Testis (tissue), 2 donors: Measurements from ENCODE around the gene CD81.

Experiments
- POLR2A ChIP-seq: fragments of 450-650 bp; IDR thresholded peaks from one replicate; pipeline ENCODE4 v1.6.1; 2017; ENCODE audit warnings: antibody characterized with exemption, mild to moderate bottlenecking, moderate library complexity
- TF ChIP-seq, protein P1 (sequence below), 3 experiments: fragments of 450-650 bp in 2 of 3; fragments of 200-600 bp in 1 of 3; sonication (generic) in 1 of 3; IDR thresholded peaks; one replicate each; pipeline ENCODE4 v1.5.1; 2016 to 2019; ENCODE audit warnings: antibody characterized with exemption in 3 of 3, mild to moderate bottlenecking in 2 of 3, moderate library complexity in 1 of 3

DNA sequence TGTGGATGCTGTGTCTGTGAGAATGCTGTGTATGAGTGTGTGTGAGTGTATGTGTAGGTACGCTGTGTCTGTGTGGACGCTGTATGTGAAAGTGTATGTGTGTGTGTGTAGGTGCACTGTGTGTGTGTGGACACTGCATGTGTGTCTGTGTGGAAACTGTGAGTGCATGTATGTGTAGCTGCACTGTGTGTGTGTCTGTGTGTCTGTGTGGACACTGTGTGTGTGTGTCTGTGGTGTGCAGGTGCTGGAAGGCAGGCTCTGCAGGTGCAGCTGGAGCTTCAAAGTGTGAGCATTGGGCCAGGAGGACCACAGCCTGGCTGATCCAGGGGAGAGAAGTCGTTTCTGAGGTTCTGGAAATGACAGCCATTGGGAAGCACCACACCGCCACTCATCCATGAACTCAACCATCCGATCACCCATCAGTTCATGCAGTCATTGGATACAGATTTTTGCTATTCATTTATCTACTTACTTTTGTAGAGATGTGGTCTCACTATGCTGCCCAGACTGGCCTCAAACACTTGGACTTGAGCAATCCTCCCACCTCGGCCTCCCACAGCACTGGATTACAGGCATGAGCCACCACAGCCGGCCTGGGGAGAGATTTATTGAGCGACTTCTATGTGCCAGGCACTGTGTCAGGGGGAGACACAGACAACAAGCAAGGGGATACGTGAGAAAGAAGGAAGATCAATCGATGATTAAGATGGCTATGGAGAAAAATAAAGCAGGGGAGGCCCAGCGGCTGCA, 57.6 kb downstream of the CD81 start:
- TF ChIP-seq, protein P1, sequence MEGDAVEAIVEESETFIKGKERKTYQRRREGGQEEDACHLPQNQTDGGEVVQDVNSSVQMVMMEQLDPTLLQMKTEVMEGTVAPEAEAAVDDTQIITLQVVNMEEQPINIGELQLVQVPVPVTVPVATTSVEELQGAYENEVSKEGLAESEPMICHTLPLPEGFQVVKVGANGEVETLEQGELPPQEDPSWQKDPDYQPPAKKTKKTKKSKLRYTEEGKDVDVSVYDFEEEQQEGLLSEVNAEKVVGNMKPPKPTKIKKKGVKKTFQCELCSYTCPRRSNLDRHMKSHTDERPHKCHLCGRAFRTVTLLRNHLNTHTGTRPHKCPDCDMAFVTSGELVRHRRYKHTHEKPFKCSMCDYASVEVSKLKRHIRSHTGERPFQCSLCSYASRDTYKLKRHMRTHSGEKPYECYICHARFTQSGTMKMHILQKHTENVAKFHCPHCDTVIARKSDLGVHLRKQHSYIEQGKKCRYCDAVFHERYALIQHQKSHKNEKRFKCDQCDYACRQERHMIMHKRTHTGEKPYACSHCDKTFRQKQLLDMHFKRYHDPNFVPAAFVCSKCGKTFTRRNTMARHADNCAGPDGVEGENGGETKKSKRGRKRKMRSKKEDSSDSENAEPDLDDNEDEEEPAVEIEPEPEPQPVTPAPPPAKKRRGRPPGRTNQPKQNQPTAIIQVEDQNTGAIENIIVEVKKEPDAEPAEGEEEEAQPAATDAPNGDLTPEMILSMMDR (IDR thresholded peaks at IDR 0.05), result no peak
- no peak for TF ChIP-seq POLR2A
